K562 (cell line): ENCODE measurements around the gene MLKL. TPM values are rescaled to one million over a fixed set of nuclear protein-coding genes. Genes with fewer than 3 reads are reported as not detected.

Source experiments
- HDAC6 ChIP-seq: IDR thresholded peaks from 2 replicates; pipeline ENCODE4 v1.6.1; 2012; ENCODE audit warnings: low read depth, mild to moderate bottlenecking, control low read depth, inconsistent platforms, low read length, moderate library complexity
- HNRNPUL1 ChIP-seq: fragments of 200-400 bp; formaldehyde crosslinking; IDR thresholded peaks from 2 replicates; pipeline ENCODE4 v1.6.1; 2017; ENCODE audit warnings: low read length
- NFYB ChIP-seq: IDR thresholded peaks from 2 replicates; pipeline ENCODE4 v1.6.1; 2011; ENCODE audit warnings: mild to moderate bottlenecking, moderate library complexity; ENCODE audit not compliant: insufficient read length; ENCODE audit errors: extremely low read depth
- NUFIP1 ChIP-seq: fragments of 450-650 bp; IDR thresholded peaks from 2 replicates; pipeline ENCODE4 v1.6.1; 2018; ENCODE audit not compliant: partially characterized antibody
- OTX1 ChIP-seq: fragments of 450-650 bp; formaldehyde crosslinking; IDR thresholded peaks from 2 replicates; pipeline ENCODE4 v1.4.0; 2022; ENCODE audit warnings: mild to moderate bottlenecking
- POLR2G ChIP-seq: fragments of 200-400 bp; formaldehyde crosslinking; IDR thresholded peaks from 2 replicates; pipeline ENCODE4 v1.6.1; 2017; ENCODE audit warnings: low read depth, mild to moderate bottlenecking, antibody characterized with exemption, low read length, moderate library complexity
- RB1 ChIP-seq: fragments of 450-650 bp; IDR thresholded peaks from 2 replicates; pipeline ENCODE4 v1.6.1; 2017; ENCODE audit warnings: low read depth, mild to moderate bottlenecking
- SP2 ChIP-seq: IDR thresholded peaks from 2 replicates; pipeline ENCODE4 v1.6.1; 2011; ENCODE audit warnings: mild to moderate bottlenecking, low read depth, low read length, moderate library complexity; ENCODE audit not compliant: poor library complexity, severe bottlenecking; ENCODE audit errors: extremely low read depth
- ZBTB17 ChIP-seq: fragments of 450-650 bp; formaldehyde crosslinking; IDR thresholded peaks from 2 replicates; pipeline ENCODE4 v1.4.0; 2020; ENCODE audit warnings: mild to moderate bottlenecking
- ZNF263 ChIP-seq: sonication (generic); formaldehyde crosslinking; IDR thresholded peaks from 2 replicates; pipeline ENCODE4 v1.8.0; 2022; ENCODE audit warnings: mild to moderate bottlenecking, missing genetic modification reagents, borderline replicate concordance
- ZNF408 ChIP-seq: fragments of 250-450 bp; sonication (Bioruptor Pico); IDR thresholded peaks from 2 replicates; pipeline ENCODE4 v1.4.0; 2020; ENCODE audit warnings: low read depth, mild to moderate bottlenecking, moderate library complexity
- ZNF431 ChIP-seq: sonication (generic); formaldehyde crosslinking; IDR thresholded peaks from 2 replicates; pipeline ENCODE4 v1.8.0; 2022; ENCODE audit warnings: mild to moderate bottlenecking, missing genetic modification reagents
- polyA plus RNA-seq, 8 experiments: library from polyadenylated mRNA; depleted of rRNA in 4 of 8; stranded (reverse) in 5 of 8; unstranded in 3 of 8; fragments of >200 nt; fragmentation: Nextera tagmentation in 2 of 8; fragmentation: Illumina TruSeq in 1 of 8; extraction: Ambion mirVana in 2 of 8; extraction: Trizol in 1 of 8; gene quantifications; 2 replicates each; pipeline versions ENCODE4 v1.2.1 to v1.2.3, GENCODE V29; 2011 to 2014; ENCODE audit warnings: inconsistent platforms in 1 of 8, missing spikeins in 1 of 8
- total RNA-seq, 7 experiments: library from RNA; depleted of rRNA in 6 of 7; stranded (reverse); fragments of >200 nt in 6 of 7; fragmentation: Illumina TruSeq in 2 of 7; extraction: Trizol in 2 of 7; gene quantifications; 2 replicates each; pipeline versions ENCODE4 v1.2.1 to v1.2.3, GENCODE V29; 2011 to 2021; ENCODE audit warnings: low replicate concordance in 1 of 7
- TF ChIP-seq, protein P1 (sequence below), 2 experiments: fragments of 450-650 bp; IDR thresholded peaks; 2 replicates each; pipeline ENCODE4 v1.6.1; 2016; ENCODE audit warnings: mild to moderate bottlenecking in 2 of 2, borderline replicate concordance in 1 of 2, low read depth in 1 of 2, moderate library complexity in 1 of 2
- TF ChIP-seq, protein P2 (sequence below): fragments of 450-650 bp; formaldehyde crosslinking; IDR thresholded peaks from 2 replicates; pipeline ENCODE4 v1.4.0; 2022; ENCODE audit warnings: mild to moderate bottlenecking, moderate library complexity
- TF ChIP-seq, protein P3 (sequence below): fragments of 450-650 bp; IDR thresholded peaks from 2 replicates; pipeline ENCODE4 v1.7.1; 2018; ENCODE audit warnings: mild to moderate bottlenecking, low read depth; ENCODE audit not compliant: partially characterized antibody

The MLKL gene
- total and polyA plus RNA-seq, 9 of the 15 experiments (the other 6 are each of a cell fraction or from before 2014, with no cell fraction given), result 1.6 to 6.1 (median 4.8) TPM

DNA sequence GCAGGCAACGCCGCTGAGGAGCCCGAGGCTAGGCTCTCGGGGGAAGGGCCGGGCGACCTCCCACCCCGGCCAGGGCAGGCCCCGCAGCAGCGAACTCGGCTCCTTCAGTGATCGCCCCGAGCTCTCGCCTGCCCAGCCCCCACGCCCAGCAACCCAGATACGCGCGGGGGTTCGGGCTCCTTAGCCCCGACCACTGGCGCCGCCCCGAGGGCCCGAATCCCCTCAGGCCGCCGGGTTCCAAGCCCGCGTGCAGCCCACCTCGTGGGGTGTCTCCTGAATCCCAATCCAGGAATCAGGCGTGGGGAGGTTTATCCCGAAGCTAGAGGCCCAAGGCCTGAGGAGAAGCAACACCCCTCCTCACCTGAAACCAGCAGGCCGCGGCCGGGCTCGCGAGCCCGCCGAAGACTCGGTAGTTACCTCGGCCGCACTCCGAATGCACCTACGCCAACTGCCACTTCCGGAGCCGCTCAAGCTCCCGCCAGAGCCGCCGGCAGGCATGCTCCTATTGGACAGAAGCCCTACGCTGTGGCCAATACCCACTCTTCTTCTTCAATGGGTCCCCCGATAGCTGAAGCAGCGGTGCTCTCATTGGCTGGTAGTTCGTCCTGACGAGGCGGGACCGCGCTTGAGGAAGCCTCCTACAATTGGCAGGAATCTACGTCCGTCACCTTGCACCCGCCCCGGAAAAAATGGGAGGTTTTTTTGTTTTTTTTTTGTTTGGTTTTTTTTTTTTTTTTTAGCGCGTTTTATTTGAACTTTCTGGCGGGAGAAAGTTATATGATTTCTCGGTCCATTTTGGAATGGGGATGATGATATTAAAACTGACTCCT lies 34.0 kb downstream of the MLKL start, which contains the start of gene RFWD3 (continued):
- TF ChIP-seq, protein P1, sequence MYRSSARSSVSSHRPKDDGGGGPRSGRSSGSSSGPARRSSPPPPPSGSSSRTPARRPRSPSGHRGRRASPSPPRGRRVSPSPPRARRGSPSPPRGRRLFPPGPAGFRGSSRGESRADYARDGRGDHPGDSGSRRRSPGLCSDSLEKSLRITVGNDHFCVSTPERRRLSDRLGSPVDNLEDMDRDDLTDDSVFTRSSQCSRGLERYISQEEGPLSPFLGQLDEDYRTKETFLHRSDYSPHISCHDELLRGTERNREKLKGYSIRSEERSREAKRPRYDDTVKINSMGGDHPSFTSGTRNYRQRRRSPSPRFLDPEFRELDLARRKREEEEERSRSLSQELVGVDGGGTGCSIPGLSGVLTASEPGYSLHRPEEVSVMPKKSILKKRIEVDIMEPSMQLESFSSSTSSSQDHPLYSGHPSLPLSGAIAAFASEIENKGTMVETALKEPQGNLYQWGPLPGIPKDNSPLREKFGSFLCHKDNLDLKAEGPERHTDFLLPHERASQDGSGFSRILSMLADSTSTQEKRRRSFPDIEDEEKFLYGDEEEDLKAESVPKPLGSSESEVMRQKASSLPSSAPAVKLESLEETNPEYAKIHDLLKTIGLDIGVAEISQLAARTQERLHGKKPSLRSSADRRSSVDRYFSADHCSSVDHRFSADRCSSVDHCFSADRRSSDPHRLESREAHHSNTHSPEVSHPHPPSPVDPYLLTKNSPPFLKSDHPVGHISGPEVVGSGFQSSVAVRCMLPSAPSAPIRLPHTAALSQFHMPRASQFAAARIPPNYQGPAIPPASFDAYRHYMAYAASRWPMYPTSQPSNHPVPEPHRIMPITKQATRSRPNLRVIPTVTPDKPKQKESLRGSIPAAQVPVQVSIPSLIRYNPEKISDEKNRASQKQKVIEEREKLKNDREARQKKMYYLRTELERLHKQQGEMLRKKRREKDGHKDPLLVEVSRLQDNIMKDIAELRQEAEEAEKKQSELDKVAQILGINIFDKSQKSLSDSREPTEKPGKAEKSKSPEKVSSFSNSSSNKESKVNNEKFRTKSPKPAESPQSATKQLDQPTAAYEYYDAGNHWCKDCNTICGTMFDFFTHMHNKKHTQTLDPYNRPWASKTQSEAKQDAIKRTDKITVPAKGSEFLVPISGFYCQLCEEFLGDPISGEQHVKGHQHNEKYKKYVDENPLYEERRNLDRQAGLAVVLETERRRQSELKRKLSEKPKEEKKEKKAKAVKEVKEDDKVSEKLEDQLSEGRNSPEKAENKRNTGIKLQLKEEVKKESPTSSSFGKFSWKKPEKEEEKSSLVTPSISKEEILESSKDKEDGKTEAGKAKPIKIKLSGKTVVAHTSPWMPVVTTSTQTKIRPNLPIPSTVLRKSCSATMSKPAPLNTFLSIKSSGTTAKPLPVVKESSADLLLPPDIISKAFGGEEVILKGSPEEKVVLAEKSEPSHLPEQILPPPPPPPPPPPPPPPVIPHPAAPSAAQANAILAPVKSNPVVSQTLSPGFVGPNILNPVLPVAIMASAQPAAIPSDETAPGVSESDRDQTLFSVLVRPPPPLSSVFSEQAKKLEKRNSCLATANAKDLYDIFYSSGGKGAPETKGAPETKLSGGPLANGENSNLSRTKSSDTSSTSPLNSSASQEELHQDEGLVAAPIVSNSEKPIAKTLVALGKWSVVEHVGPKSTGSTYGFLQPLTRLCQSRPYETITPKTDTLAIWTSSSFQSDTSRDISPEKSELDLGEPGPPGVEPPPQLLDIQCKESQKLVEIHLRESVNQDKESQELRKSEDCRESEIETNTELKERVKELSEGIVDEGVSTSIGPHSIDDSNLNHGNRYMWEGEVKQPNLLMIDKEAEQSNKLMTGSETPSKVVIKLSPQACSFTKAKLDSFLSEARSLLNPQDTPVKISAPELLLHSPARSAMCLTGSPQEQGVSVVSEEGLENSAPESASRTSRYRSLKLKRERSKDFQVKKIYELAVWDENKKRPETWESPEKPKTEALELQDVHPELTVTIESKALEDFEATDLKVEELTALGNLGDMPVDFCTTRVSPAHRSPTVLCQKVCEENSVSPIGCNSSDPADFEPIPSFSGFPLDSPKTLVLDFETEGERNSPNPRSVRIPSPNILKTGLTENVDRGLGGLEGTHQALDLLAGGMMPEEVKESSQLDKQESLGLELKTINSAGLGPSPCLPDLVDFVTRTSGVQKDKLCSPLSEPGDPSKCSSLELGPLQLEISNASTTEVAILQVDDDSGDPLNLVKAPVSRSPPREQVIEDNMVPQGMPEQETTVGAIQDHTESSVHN (IDR thresholded peaks at IDR 0.05; ENCODE audit: borderline replicate concordance in 1 of 2, low read depth in 1 of 2), result no peak
- peak; percentile 74 for TF ChIP-seq RB1
- no peak for TF ChIP-seq NUFIP1
- TF ChIP-seq HNRNPUL1, result no peak
- TF ChIP-seq ZNF408 (CRISPR knock-in tag), result no peak
- 0 out of 2 replicates have a peak, but pooled peaks have one; percentile 15 for TF ChIP-seq ZBTB17
- TF ChIP-seq, protein P2, sequence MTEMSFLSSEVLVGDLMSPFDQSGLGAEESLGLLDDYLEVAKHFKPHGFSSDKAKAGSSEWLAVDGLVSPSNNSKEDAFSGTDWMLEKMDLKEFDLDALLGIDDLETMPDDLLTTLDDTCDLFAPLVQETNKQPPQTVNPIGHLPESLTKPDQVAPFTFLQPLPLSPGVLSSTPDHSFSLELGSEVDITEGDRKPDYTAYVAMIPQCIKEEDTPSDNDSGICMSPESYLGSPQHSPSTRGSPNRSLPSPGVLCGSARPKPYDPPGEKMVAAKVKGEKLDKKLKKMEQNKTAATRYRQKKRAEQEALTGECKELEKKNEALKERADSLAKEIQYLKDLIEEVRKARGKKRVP (CRISPR knock-in tag), result no peak
- TF ChIP-seq NFYB, result peak; percentile 91
- TF ChIP-seq POLR2G, result peak; percentile 99
- TF ChIP-seq SP2, result peak; percentile 86
- TF ChIP-seq OTX1 (CRISPR knock-in tag), result no peak
- no peak for TF ChIP-seq HDAC6
- TF ChIP-seq ZNF263, result no peak; the same call in 1 of the 2 replicates
- TF ChIP-seq ZNF431 (CRISPR knock-in tag), result no peak
- TF ChIP-seq, protein P3, sequence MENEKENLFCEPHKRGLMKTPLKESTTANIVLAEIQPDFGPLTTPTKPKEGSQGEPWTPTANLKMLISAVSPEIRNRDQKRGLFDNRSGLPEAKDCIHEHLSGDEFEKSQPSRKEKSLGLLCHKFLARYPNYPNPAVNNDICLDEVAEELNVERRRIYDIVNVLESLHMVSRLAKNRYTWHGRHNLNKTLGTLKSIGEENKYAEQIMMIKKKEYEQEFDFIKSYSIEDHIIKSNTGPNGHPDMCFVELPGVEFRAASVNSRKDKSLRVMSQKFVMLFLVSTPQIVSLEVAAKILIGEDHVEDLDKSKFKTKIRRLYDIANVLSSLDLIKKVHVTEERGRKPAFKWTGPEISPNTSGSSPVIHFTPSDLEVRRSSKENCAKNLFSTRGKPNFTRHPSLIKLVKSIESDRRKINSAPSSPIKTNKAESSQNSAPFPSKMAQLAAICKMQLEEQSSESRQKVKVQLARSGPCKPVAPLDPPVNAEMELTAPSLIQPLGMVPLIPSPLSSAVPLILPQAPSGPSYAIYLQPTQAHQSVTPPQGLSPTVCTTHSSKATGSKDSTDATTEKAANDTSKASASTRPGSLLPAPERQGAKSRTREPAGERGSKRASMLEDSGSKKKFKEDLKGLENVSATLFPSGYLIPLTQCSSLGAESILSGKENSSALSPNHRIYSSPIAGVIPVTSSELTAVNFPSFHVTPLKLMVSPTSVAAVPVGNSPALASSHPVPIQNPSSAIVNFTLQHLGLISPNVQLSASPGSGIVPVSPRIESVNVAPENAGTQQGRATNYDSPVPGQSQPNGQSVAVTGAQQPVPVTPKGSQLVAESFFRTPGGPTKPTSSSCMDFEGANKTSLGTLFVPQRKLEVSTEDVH, result peak; percentile 98
